NOMO-1 (cell line): Measurements from ENCODE around the gene FOXO1.

Source experiments
- DNase-seq, 2 experiments: peaks; one replicate each; lab custom pipeline; 2025; ENCODE audit not compliant: unreplicated experiment in 2 of 2; lab: John Stamatoyannopoulos, UW

Gene FOXO1

DNA sequence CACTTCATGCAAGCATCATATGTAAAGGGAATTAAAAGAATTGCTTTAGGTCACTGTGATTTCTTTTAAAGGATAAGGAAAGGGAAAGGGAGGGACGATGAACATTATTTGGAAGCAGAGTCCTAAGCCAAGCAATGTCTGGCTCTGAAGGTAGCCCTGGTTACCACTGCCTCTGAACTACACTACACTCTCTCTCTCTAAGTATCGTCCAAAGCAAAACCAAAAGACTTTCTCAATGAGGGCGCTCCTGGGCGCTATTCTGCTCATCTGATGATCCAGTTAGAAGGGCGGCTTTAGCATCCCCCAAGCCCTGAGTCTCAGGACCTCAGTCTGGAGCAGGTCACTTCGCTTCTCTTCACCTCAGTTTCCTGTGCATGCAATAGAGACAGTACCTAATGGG lies 26.2 kb downstream of the FOXO1 start:
- no peak for DNase-seq

DNA sequence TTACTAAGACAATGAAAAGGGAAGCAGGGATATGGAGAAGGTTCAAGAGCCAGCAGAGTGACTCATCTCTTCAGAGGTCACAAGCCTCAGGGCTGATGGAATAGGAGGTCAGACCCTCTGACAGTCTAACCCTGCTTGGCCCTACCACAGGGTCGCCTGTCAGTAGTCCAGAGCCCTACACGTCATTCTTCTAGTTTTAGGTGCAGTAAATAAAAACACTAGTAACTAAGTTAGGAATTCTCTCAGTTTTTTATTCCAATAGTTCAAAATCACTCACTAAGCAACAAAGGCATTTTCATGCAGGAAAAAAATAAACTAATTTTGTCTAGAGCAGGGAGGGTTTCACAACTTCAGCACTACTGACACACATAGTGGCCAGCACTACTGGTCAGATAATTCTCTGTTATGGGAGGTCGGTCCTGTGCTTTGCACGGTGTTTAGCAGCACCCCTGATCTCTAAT lies 27.2 kb downstream of the FOXO1 start:
- DNase-seq, result peak; percentile 3 to 52

DNA sequence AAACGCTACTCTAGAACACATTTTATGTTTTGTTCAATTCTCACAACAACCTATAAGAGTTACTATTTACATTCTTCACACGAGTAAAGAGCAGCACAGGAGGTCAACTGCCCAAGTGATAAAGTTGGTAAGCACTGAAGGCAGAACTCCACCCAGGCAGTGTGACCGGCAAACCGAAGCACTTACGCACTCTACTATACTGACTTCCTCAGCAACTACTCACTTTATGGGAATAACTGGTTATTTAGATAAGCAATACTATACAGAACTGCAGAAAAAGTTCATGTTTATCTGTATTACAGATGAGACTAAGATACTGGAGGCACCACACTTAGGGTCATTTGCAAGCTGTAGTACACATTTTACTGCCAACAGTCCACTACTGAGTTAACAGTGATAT lies 28.8 kb downstream of the FOXO1 start:
- no peak for DNase-seq

DNA sequence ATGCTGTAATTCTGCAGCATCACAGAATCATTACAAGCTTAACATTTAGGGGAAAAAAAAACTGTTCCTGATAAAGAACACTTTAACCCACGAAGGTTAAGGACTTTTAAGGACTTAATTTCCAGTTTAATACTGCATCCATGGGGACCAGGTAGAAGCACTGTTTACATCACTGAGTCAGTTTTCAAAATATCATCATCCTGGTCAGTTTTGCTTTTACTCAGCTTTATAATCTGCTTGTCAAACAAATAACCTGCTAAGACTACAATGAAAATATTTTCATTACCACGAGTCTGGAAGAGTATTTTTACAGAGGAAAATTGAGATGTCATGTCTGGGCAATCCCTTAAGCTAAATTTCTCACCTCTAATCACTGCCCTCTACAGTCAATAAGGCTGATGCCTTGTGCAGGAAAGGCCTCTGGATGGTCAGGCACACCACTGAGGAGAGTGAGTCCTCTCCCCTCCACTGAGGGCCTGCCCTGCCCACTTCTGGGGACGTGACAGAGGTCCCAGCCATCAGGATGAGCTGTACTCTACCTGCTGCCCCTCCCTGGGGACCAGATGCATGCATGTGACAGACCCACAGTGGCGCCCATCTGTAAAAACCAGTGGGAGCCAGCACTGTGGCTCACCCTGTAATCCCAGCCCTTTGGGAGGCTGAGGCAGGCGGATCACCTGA lies 31.0 kb downstream of the FOXO1 start:
- DNase-seq, result no peak

DNA sequence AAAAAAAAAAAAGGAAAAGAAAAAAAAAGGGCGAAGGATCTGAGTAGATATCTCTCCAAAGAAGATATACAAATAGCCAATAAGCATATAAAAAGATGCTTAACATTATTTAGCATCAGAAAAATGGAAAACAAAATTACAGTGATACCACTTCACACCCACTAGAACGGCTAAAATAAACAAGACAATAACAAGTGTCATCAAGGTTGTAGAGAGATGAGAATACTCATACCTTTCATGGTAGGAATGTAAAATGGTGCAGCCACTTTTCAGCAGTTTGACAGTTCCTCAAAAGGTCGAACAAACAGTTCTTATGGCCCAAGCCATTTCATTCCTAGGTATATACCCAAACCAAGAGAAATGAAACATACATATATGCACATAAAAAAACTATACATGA lies 33.5 kb downstream of the FOXO1 start:
- DNase-seq, result no peak

DNA sequence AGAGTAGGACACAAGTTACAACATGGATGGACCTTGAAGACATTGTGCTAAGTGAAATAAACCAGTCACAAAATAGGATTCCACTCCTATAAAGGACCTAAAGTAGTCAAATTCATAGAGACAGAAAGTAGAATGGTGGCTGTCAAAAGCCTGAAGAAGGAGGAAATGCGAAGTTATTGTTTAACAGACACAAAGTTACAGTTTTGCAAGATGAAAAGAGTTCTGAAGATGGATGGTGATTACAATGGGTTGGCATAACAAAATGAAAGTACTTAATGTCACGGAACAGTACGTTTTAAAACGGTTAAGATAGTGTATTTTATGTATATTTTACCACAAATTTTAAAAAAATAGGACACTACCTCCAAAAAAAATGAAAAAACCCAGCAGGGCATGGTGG lies 34.8 kb downstream of the FOXO1 start:
- no peak for DNase-seq

DNA sequence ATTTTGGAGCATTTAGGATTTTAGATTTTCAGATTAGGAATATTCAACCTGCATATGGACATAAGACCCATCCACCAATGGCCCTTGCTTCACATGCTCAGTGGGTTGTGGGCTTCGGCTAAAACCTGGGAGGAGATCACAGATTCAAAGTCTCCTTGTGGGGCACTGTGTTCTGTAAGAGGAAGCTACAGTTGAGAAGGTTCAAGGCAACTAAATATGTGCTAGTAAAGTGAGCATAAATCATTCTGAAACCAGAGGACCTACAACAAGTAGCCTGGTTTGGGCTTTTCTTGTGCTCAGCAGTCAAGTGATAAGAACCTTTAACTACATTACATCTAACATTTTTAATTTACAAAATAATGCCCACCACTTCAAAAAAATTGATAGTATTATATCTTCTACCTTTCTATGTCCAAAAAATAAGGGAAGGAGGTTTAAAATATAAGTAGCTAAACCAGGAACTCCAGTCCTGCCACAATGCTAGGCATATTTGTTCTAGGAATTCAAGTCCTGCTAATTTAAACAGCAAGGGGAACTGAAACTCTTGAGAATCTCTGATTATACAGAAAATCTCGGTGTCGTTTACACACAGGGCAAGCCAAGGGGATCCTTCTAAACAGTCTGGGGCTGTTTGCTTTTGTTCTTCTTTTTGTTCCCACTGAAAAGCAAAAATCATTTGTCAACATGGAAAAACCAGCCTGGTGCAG lies 36.6 kb downstream of the FOXO1 start:
- DNase-seq, result peak; percentile 13 to 67

DNA sequence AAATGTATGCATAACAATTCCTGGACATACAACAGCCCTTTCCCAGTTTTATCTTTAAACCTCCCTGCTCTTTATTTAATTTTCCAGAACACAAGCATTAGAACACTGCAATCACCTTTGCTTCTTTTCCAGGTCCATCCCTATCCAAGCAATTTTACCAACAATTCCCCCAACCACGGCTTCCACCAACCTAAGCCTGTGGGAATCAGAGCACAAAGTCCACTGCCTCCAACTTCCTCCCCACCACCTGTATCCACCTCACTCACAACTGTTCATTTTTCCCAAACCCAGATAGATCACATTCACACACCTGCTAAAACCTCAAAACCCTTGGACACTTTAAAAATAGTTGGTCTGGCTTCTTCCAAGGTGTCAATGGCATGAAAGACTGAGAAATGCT lies 39.5 kb downstream of the FOXO1 start:
- no peak for DNase-seq

DNA sequence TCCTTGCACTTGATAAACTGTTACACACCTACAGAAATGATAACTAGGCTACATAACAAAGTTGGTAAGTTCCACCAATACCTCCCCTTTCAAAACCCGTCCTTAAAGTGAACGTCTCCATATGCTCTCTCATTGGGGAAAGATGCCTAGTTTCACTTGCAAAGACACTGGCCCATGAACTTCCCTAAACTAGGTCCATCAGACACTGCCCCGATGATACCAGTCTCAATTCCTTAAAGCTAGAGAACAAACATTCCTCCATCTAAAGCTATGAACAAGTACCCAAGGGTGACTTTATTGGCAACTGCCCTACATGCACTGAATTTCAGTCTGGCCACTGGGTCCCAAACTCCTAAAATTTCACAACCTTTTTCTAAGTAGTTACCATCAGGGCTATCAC lies 39.9 kb downstream of the FOXO1 start:
- peak; percentile 39 to 61 for DNase-seq

DNA sequence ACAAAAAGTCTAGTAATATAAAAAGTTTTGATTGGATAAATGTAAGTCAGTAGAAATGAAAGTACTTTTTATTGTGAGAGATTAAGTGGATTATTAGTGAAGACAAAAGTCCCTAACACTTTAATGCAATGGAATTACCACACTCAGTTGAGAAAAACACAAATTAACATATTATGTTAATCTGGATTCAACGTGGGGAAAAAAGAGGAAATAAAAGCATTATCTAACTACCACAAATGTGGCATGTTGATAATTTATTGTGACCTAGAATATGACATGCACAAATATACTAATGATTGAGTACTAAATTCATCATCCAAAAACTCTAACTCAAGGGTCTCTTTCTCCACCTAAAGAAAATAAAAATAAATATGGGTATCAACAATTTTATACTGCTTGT lies 41.5 kb downstream of the FOXO1 start:
- peak in 1 of 2 experiments; percentile 48 for DNase-seq

DNA sequence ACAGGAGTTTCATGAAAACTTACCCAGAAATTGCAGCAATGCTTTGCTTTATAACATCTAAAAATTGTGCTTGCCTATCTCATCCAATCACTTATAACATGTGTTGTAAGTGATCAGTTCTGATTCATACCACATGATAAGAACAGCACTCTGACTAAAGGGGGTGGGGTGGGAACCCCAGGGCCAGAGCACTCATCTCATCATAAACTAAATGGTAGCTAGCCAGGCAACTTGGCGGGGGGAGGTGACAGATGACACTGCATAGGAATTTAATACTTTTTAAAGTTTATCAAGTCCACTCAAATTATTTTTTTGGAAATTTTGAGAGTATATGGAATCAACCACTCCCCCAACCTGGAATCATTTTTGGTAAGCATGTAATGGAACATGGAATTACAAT lies 42.1 kb downstream of the FOXO1 start:
- DNase-seq, result no peak

DNA sequence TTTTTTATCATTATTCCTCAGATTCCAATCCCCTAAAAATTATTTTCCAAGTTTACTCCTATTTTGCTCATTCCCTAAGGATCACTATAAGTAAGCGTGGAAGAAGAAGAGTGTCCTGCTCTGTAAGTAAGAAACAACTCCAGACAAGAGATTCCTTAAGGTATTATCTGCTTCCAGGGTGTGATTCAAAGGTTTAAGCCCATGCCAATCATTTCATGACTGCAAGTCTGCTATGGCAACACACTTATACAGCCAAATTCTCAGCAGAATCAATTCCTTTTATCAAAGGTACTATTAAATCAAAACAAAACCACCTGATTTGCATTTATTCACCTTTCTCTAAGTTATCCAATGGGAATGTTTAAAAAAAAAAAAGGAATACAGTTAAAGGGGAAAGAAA lies 43.7 kb downstream of the FOXO1 start:
- no peak for DNase-seq

DNA sequence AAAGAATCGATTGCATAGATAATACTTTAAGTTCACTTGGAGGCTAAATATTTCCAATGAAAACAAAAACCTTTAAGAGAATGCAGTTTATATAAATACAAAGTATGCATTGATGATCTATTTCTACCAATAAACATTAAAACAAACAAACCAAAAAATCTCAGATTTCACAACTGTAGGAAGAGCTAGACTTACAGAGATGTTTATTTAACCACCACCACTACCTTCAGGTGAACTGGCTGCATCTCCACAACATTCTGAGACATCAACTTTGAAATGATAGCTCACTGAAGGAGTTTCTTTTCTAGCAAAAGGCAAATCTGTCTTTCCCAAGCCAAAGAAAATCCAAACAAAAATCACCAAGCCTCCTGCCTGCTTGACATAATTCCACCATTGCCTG lies 44.2 kb downstream of the FOXO1 start:
- no peak for DNase-seq

DNA sequence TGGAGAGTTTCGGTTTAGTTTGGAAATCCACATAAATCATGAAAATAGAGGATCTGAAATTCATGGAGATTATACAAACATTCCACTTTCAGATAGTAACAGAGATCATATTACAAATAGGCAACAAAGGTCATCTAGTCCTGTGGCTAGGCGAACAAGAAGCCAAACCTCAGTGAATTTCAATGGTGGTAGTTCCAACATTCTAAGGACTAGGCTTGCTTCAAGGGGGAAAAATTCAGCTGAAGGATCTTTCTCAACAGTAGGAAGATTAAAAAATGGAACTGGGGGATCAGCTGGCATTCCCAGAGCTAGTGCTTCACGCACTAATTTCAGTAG lies 47.0 kb downstream of the FOXO1 start:
- DNase-seq, result no peak

DNA sequence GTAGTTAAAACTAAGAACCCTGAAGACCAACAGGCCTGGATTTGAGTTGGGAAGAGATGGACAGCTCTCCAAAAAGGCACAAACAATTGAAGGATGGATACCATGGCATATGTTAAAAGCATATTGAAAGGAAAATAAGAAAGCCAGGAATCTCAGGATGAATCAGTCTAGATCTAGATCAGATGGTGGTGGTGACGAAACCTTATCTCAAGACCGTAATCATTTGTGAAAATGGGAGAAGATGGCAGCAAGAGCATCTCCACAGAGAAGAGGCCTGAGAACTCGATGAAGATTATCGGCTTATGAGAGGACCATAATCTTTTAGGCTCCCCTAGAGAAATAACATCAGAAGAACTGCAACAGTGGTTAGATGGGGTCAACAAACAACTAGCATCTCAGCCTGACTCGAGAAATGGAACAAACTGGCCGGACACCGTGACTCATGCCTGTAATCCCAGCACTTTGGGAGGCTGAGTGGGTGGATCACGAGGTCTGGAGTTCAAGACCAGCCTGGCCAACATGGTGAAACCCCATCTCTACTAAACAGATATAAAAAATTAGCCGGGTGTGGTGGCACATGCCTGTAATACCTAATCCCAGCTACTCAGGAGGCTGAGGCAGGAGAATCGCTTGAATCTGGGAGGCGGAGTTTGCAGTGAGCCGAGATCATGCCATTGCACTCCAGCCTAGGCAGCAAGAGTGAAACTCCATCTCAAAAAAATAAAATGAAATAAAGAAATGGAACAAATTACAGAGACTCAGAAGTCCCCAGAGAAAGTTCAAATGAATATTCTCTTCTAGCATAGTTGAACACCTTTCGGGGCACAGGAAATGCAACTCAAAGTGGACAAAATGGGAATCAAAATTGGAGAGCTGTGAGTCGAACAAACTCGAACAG lies 47.6 kb downstream of the FOXO1 start:
- no peak for DNase-seq

DNA sequence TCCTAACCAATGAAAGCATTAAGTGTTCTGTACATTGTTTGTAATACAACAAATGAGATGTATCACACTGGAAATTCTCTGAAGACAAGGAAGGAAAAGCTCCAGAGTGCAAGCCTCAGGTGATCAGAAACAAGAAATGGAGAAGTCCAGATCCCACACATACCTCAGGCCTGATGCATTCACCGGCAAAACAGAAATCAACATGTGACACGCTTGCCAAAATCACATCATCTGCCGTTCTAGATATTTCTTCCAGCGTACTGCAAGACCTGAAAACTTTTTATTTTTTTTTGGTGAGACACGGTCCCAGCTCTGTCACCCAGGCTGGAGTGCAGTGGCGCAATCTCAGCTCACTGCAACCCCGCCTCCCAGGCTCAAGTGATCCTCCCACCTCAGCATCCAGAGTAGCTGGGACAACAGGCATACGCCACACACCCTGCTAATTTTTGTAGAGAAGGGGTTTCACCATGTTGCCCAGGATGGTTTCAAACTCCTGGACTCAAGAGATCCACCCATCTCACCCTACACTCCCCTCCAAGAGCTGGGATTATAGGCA lies 48.6 kb downstream of the FOXO1 start:
- no peak for DNase-seq

DNA sequence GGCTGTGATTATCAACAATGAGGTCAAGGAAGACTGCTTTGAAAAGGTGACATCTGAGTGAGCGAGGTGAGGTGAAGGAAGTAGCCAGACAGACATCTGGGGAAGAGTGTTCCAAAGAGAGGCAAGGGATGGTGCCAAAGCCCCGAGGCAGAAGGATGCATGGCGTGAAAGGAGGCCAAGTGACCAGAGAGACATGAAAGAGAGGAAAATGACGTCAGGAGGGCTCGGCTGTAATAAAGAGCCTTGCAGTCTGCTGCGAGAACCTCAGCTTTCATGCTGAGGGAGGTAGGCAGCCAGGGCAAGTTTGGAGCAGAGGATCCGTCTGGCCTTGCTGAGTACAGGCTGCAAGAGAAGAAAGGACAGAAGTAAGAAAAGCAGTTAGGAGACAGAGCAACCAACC lies 50.8 kb downstream of the FOXO1 start:
- DNase-seq, result no peak

DNA sequence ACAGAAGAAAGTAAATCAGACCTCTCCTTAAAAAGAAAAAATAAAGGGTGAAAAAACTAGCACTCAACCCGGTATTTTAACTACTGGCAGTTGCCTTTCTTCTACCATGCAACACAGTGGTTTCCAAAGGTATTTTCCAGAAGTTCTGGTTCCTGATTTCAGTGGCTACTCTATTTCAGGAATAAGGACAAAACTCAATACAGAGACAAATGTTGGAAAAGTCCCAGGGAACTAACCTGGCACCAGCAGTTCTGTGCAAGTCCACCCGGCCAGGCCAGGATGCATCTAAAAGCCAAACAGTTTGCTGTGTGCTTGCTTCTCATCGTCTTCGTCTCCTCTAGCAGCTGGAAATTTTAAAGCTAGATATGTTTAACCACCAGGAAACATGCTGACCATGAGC lies 52.5 kb downstream of the FOXO1 start:
- DNase-seq, result no peak

DNA sequence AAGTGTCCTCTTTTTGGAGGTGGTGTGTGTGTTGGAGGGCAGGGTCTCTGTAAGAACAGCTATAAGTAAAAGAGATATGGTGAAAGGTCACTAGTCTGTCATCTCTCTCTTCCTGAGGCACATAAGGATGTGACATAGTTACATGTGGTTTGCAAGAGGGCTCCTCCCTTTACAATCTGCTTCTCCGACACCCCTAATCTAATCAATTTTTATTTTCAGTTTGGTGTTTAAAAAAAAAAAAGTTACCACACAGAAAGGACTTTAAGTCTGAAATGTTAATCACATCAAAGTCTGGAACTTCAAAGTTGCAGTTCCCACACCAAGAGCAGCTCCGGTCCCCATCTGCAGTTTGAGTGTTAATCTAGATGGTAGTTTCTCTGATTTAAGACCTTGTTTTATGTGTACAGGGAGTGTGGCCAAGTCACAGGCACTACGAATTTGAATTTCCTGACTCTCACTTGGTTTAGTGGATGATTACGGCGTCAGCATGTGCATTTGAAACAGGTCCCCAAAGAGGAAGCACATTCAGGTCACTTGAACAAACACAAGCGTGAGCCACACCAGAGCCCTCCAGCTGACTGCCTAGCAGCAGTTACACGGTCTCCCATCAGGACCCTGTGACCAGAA lies 53.1 kb downstream of the FOXO1 start:
- DNase-seq, result no peak

DNA sequence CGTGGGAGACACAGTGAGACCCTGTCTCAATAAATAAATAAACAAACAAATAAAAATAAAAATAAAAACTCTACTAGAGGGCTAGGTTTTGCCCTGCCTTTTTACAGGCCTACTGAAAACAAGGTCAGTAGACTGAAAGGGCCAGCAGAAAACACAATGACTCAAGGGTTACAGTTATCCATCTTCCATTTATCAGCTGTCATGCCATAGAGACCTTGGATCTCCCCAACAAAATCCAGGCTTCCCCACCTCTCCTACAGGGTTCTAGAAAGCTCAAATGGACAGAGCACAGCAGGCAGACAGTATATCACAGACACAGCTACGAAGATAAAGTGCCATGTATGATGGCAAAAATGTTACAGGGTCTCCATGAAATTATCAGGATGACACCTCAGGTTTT lies 54.4 kb downstream of the FOXO1 start:
- no peak for DNase-seq

DNA sequence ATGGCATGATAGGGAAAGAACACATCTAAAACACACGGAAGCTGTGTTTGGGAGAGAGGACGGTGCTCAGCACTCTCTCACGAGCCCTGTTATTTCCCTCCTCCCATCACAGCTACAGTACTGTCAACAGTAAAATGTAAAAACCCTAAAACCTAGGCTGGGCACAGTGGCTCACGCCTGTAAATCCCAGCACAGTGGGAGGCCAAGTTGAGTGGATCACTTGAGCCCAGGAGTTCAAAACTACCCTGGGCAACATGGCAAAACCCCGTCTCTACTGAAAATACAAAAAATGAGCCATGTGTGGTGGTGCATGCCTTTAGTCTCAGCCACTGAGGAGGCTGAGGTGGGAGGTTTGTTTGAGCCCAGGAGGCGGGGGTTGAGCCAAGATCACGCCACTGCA lies 54.8 kb downstream of the FOXO1 start:
- DNase-seq, result no peak
